IMR-90 (cell line): ENCODE measurements around the gene USP5.

Experiments used
- BHLHE40 ChIP-seq: fragments of 150-350 bp; IDR thresholded peaks from 2 replicates; pipeline ENCODE4 v1.6.1; 2016; ENCODE audit warnings: mild to moderate bottlenecking, low read depth, low read length
- CTCF ChIP-seq: conservative IDR thresholded peaks from 2 replicates; pipeline ENCODE4 v1.5.1; 2012; ENCODE audit warnings: mild to moderate bottlenecking, low read depth, low read length, improper control_type of control experiment
- RFX5 ChIP-seq: IDR thresholded peaks from 2 replicates; pipeline ENCODE4 v1.8.0; 2012; ENCODE audit warnings: low read depth, mild to moderate bottlenecking, low read length, moderate library complexity

GRCh38 chr12:6899837-6900519 lies 48.0 kb downstream of the USP5 start:
- no peak for TF ChIP-seq CTCF
- TF ChIP-seq BHLHE40 = no peak
- no peak for TF ChIP-seq RFX5
